HEK293 (cell line): ENCODE data around the gene CDH11.

Experiments used
- CTCF ChIA-PET: fragments of 350-600 bp; formaldehyde crosslinking; extraction: SDS; loops from one replicate; lab custom pipeline; 2021; ENCODE audit warnings: antibody characterized with exemption; lab: Yijun Ruan, JAX
- POLR2A ChIA-PET: fragments of 300-600 bp; formaldehyde crosslinking; extraction: SDS; loops from one replicate; lab custom pipeline; 2020; ENCODE audit warnings: antibody characterized with exemption, inconsistent platforms; lab: Yijun Ruan, JAX
- H3K27ac ChIP-seq: fragments of 200-500 bp; sonication (Bioruptor generic); 2 replicates; pipeline ENCODE4 v1.5.1; 2014; ENCODE audit warnings: low read depth, low read length, control low read depth, inconsistent platforms; ENCODE audit errors: extremely low read depth
- H3K36me3 ChIP-seq, 2 experiments: fragments of 200-500 bp in 1 of 2; sonication (Bioruptor generic) in 1 of 2; 1 replicate in 1 of 2; 2 replicates in 1 of 2; pipeline ENCODE4 v1.5.1; 2014 to 2017; ENCODE audit warnings: inconsistent platforms in 2 of 2, low read length in 2 of 2; ENCODE audit not compliant: control insufficient read depth in 2 of 2, insufficient read depth in 1 of 2
- H3K4me1 ChIP-seq: fragments of 200-500 bp; sonication (Bioruptor generic); 2 replicates; pipeline ENCODE4 v1.5.1; 2014; ENCODE audit warnings: mild to moderate bottlenecking, low read length, inconsistent platforms; ENCODE audit not compliant: control insufficient read depth, insufficient read depth
- H3K4me3 ChIP-seq: 2 replicates; pipeline ENCODE4 v1.5.1; 2011; ENCODE audit warnings: low read depth, mild to moderate bottlenecking, control low read depth, low read length, moderate library complexity
- H3K9me3 ChIP-seq: fragments of 200-500 bp; sonication (Bioruptor generic); 2 replicates; pipeline ENCODE4 v1.5.1; 2014; ENCODE audit warnings: low read depth, low read length, inconsistent platforms; ENCODE audit not compliant: control insufficient read depth, insufficient read depth
- GLIS2 ChIP-seq: fragments of 450-650 bp; formaldehyde crosslinking; IDR thresholded peaks from 2 replicates; pipeline ENCODE4 v1.5.1; 2016; ENCODE audit warnings: missing biosample characterization, missing genetic modification characterization
- KLF16 ChIP-seq: fragments of 450-650 bp; formaldehyde crosslinking; IDR thresholded peaks from 2 replicates; pipeline ENCODE4 v1.5.1; 2017; ENCODE audit warnings: missing biosample characterization, missing genetic modification characterization
- KLF7 ChIP-seq: fragments of 450-650 bp; formaldehyde crosslinking; IDR thresholded peaks from 2 replicates; pipeline ENCODE4 v1.5.1; 2016; ENCODE audit warnings: missing biosample characterization, missing genetic modification characterization, borderline replicate concordance
- PRDM10 ChIP-seq: fragments of 450-650 bp; formaldehyde crosslinking; IDR thresholded peaks from 2 replicates; pipeline ENCODE4 v1.5.1; 2016; ENCODE audit warnings: missing biosample characterization, missing genetic modification characterization
- ZBTB20 ChIP-seq: fragments of 450-650 bp; formaldehyde crosslinking; IDR thresholded peaks from 2 replicates; pipeline ENCODE4 v1.5.1; 2016; ENCODE audit warnings: missing biosample characterization, missing genetic modification characterization
- ZBTB44 ChIP-seq: fragments of 450-650 bp; IDR thresholded peaks from 2 replicates; pipeline ENCODE4 v1.5.1; 2018; ENCODE audit warnings: missing biosample characterization, mild to moderate bottlenecking, missing genetic modification characterization
- ZNF10 ChIP-seq: fragments of 450-650 bp; formaldehyde crosslinking; IDR thresholded peaks from 2 replicates; pipeline ENCODE4 v1.5.1; 2017; ENCODE audit warnings: missing biosample characterization, missing genetic modification characterization
- ZNF169 ChIP-seq: fragments of 450-650 bp; formaldehyde crosslinking; IDR thresholded peaks from 2 replicates; pipeline ENCODE4 v1.5.1; 2016; ENCODE audit warnings: missing biosample characterization, missing genetic modification characterization
- ZNF184 ChIP-seq: fragments of 450-650 bp; IDR thresholded peaks from 2 replicates; pipeline ENCODE4 v1.5.1; 2018; ENCODE audit warnings: missing biosample characterization, mild to moderate bottlenecking, missing genetic modification characterization
- ZNF223 ChIP-seq: fragments of 450-650 bp; formaldehyde crosslinking; IDR thresholded peaks from 2 replicates; pipeline ENCODE4 v1.5.1; 2016; ENCODE audit warnings: missing biosample characterization, missing genetic modification characterization
- ZNF302 ChIP-seq: fragments of 450-650 bp; formaldehyde crosslinking; IDR thresholded peaks from 2 replicates; pipeline ENCODE4 v1.5.1; 2016; ENCODE audit warnings: missing biosample characterization, missing genetic modification characterization, low read depth
- ZNF311 ChIP-seq: fragments of 450-650 bp; formaldehyde crosslinking; IDR thresholded peaks from 2 replicates; pipeline ENCODE4 v1.5.1; 2017; ENCODE audit warnings: missing biosample characterization, missing genetic modification characterization, borderline replicate concordance
- ZNF354C ChIP-seq: fragments of 450-650 bp; formaldehyde crosslinking; IDR thresholded peaks from 2 replicates; pipeline ENCODE4 v1.5.1; 2016; ENCODE audit warnings: missing biosample characterization, missing genetic modification characterization, low read depth, borderline replicate concordance
- ZNF423 ChIP-seq: fragments of 450-650 bp; formaldehyde crosslinking; IDR thresholded peaks from 2 replicates; pipeline ENCODE4 v1.5.1; 2016; ENCODE audit warnings: missing biosample characterization, missing genetic modification characterization
- ZNF585B ChIP-seq: fragments of 450-650 bp; formaldehyde crosslinking; IDR thresholded peaks from 2 replicates; pipeline ENCODE4 v1.5.1; 2016; ENCODE audit warnings: missing biosample characterization, missing genetic modification characterization
- ZNF664 ChIP-seq: fragments of 450-650 bp; formaldehyde crosslinking; IDR thresholded peaks from 2 replicates; pipeline ENCODE4 v1.5.1; 2016; ENCODE audit warnings: missing biosample characterization, missing genetic modification characterization
- ZNF677 ChIP-seq: fragments of 450-650 bp; IDR thresholded peaks from 2 replicates; pipeline ENCODE4 v1.5.0; 2018; ENCODE audit warnings: missing biosample characterization, mild to moderate bottlenecking, missing genetic modification characterization, moderate library complexity
- ZNF776 ChIP-seq: fragments of 450-650 bp; formaldehyde crosslinking; IDR thresholded peaks from 2 replicates; pipeline ENCODE4 v1.5.0; 2017; ENCODE audit warnings: missing biosample characterization, missing genetic modification characterization, borderline replicate concordance
- ZSCAN4 ChIP-seq: fragments of 450-650 bp; formaldehyde crosslinking; IDR thresholded peaks from 2 replicates; pipeline ENCODE4 v1.5.1; 2017; ENCODE audit warnings: missing biosample characterization, missing genetic modification characterization

The CDH11 gene

GRCh38 chr16:65070831-65071432 lies 50.9 kb downstream of the CDH11 start (continued):
- TF ChIP-seq PRDM10 (tag by site-specific recombination) (no peak), GLIS2 (tag by site-specific recombination) (no peak)
- TF ChIP-seq, all 188 proteins: peak for 0

GRCh38 chr16:65069766-65070165 lies 52.1 kb downstream of the CDH11 start:
- Histone ChIP-seq H3K4me3 (no peak overlapping the region), H3K9me3 (no peaks in the 10 kb centered on the region), H3K27ac (no peak overlapping the region), H3K36me3 (no peaks in the 10 kb centered on the region), H3K4me1 (peaks cover 5% of the 10 kb centered on the region; the same call in 1 of the 2 replicates)
- CTCF ChIA-PET = interaction anchor here (0.9 kb wide), 1 partner anchor 1184 kb away, joined by 3 read pairs; no protein-coding TSS in a partner anchor
- no peak for TF ChIP-seq ZNF664
- no peak for TF ChIP-seq ZNF585B
- no peak for TF ChIP-seq ZNF223 (tag by site-specific recombination)
- no peak for TF ChIP-seq ZNF169 (tag by site-specific recombination)
- TF ChIP-seq ZNF302 (tag by site-specific recombination) = no peak
- TF ChIP-seq ZNF311 (tag by site-specific recombination) = no peak
- TF ChIP-seq KLF7 (tag by site-specific recombination) = no peak
- no peak for TF ChIP-seq ZNF423 (tag by site-specific recombination)
- TF ChIP-seq ZNF354C = no peak
- TF ChIP-seq ZNF677 (tag by site-specific recombination) = no peak
- TF ChIP-seq ZSCAN4 (tag by site-specific recombination) = no peak
- no peak for TF ChIP-seq ZNF184 (tag by site-specific recombination)
- no peak for TF ChIP-seq KLF16 (tag by site-specific recombination)
- TF ChIP-seq ZNF10 (tag by site-specific recombination) = no peak
- no peak for TF ChIP-seq ZBTB44 (tag by site-specific recombination)
- TF ChIP-seq ZBTB20 = no peak
- TF ChIP-seq ZNF776 (tag by site-specific recombination) = no peak
- POLR2A ChIA-PET = interaction anchor here (1.0 kb wide), 1 partner anchor 25 kb away, joined by 3 read pairs; no protein-coding TSS in a partner anchor
